Measurements from ENCODE around the gene ABLIM1. TPM values are rescaled to one million over a fixed set of nuclear protein-coding genes. Genes with fewer than 3 reads are reported as not detected.

Gene ABLIM1
- total and polyA plus RNA-seq, 2 experiments from 2014 or later = 21.9 to 45.1 TPM

GRCh38 chr10:114453576-114453975, 204.5 kb downstream of the ABLIM1 start (continued):
- TF ChIP-seq ETS1 (IDR thresholded peaks at IDR 0.05) = no peak
- no peak for TF ChIP-seq STAT1 (IDR thresholded peaks at IDR 0.05; ENCODE audit: unreplicated experiment)
- no peak for TF ChIP-seq JUNB (IDR thresholded peaks at IDR 0.05; ENCODE audit: unreplicated experiment)
- no peak for TF ChIP-seq ZNF462 (CRISPR knock-in tag; IDR thresholded peaks at IDR 0.05)
- TF ChIP-seq CREB1 (CRISPR knock-in tag; IDR thresholded peaks at IDR 0.05; ENCODE audit: low read depth) = no peak
- TF ChIP-seq ZNF331 (CRISPR knock-in tag; IDR thresholded peaks at IDR 0.05; ENCODE audit: low read depth) = no peak
- no peak for TF ChIP-seq NANOG (IDR thresholded peaks at IDR 0.05; ENCODE audit: borderline replicate concordance)
- no peak for TF ChIP-seq EZH2phosphoT487 (IDR thresholded peaks at IDR 0.05; ENCODE audit: unreplicated experiment)

- no peak overlapping the region for H3K4me3 Mint-ChIP-seq
- H3K36me3 Mint-ChIP-seq (ENCODE audit: low read depth) = peaks cover 10% of the 10 kb centered on the region; the same call in 2 of the 3 replicates
- Histone ChIP-seq H3K9me2 (ENCODE audit: insufficient read depth) (no peaks in the 10 kb centered on the region), H4K20me1 (replicated peaks; ENCODE audit: insufficient read depth) (no peaks in the 10 kb centered on the region; the same call in 1 of the 2 replicates), H3K27ac (ENCODE audit: low read depth) (no peak overlapping the region), H3K79me2 (replicated peaks; ENCODE audit: insufficient read depth) (no peaks in the 10 kb centered on the region), H3K36me3 (ENCODE audit: insufficient read depth) (no peaks in the 10 kb centered on the region), H3K4me1 (ENCODE audit: insufficient read depth) (peaks cover 3% of the 10 kb centered on the region; the same call in 1 of the 2 replicates), H3K4me2 (no peak overlapping the region), H3K4me3 (no peak overlapping the region), H2AFZ (no peak overlapping the region), H3K27me3 (ENCODE audit: insufficient read depth) (no peaks in the 10 kb centered on the region), H3F3A (replicated peaks; ENCODE audit: low read depth) (no peaks in the 10 kb centered on the region)
- H3K9me3 Mint-ChIP-seq = no peaks in the 10 kb centered on the region
- DNase-seq (ENCODE audit: low spot score) = no peak
- ATAC-seq = no peak
- peaks cover 3% of the 10 kb centered on the region; the same call in 2 of the 3 replicates for H3K4me1 Mint-ChIP-seq
- H3K27ac Mint-ChIP-seq = no peak overlapping the region; the same call in 1 of the 2 replicates
- H3K27me3 Mint-ChIP-seq (ENCODE audit: insufficient read depth, low read depth, poor library complexity) = peaks cover under 1% of the 10 kb centered on the region
- TF ChIP-seq ZNF462 (CRISPR knock-in tag; IDR thresholded peaks at IDR 0.05) (no peak), ZNF114 (CRISPR knock-in tag; IDR thresholded peaks at IDR 0.05) (no peak), NANOG (IDR thresholded peaks at IDR 0.05; ENCODE audit: borderline replicate concordance) (no peak)
Observed at GRCh38 chr10:114448897-114449296, 209.2 kb downstream of the ABLIM1 start.
